Kidney epithelial cell (primary cell): Measurements from ENCODE around the gene TSPAN1. TPM values are rescaled to one million over a fixed set of nuclear protein-coding genes. Genes with fewer than 3 reads are reported as not detected.

Experiments
- total RNA-seq: library from RNA; depleted of rRNA; stranded (reverse); fragments of >200 nt; gene quantifications from 2 replicates; pipeline ENCODE4 v1.2.3, GENCODE V29; 2015

TSPAN1 gene
- total RNA-seq, 1 donor from 2014 or later: 68.5 TPM

Other genes starting within 250 kb of the TSPAN1 start
- 5.4 and 7.4 TPM in 2 replicates for gene PIK3R3, start 42.5 kb upstream of the TSPAN1 start, total RNA-seq
- not detected in 2 replicates for gene P3R3URF, start 1.4 kb downstream of the TSPAN1 start, total RNA-seq
- gene POMGNT1, start 23.3 kb downstream of the TSPAN1 start, total RNA-seq: 96.9 and 103 TPM in 2 replicates
- gene LURAP1, start 28.2 kb downstream of the TSPAN1 start, total RNA-seq: 1.6 and 1.7 TPM in 2 replicates
- gene RAD54L, start 72.7 kb downstream of the TSPAN1 start, total RNA-seq: 2.9 and 6.1 TPM in 2 replicates
- gene LRRC41, start 128.5 kb downstream of the TSPAN1 start, total RNA-seq: 102 and 132 TPM in 2 replicates
- 435 and 575 TPM in 2 replicates for gene UQCRH, start 128.6 kb downstream of the TSPAN1 start, total RNA-seq
- gene NSUN4, start 165.7 kb downstream of the TSPAN1 start, total RNA-seq: 24.0 and 29.6 TPM in 2 replicates
- 8.5 and 16.6 TPM in 2 replicates for gene FAAH, start 219.2 kb downstream of the TSPAN1 start, total RNA-seq